ENCODE measurements around the gene TMPRSS6.

The TMPRSS6 gene

GRCh38 chr22:37048133-37048532 is 61.4 kb downstream of the TMPRSS6 start:
- no peak for DNase-seq

- DNase-seq, result no peak
Observed at GRCh38 chr22:37047006-37047405, 62.5 kb downstream of the TMPRSS6 start.

GRCh38 chr22:37046589-37046988 is 62.9 kb downstream of the TMPRSS6 start:
- no peak for DNase-seq

- peak; percentile 29 for DNase-seq
Observed at GRCh38 chr22:37045958-37046357, 63.6 kb downstream of the TMPRSS6 start.

GRCh38 chr22:37044634-37045625 is 64.6 kb downstream of the TMPRSS6 start:
- DNase-seq, result peak; percentile 77

- DNase-seq, result peak; percentile 68
Observed at GRCh38 chr22:37043828-37044538, 65.5 kb downstream of the TMPRSS6 start.

GRCh38 chr22:37043209-37043827 is 66.2 kb downstream of the TMPRSS6 start:
- DNase-seq, result no peak

GRCh38 chr22:37039466-37039865 is 70.0 kb downstream of the TMPRSS6 start:
- DNase-seq, result no peak

- no peak for DNase-seq
Observed at GRCh38 chr22:37037669-37038068, 71.8 kb downstream of the TMPRSS6 start.

- no peak for DNase-seq
Observed at GRCh38 chr22:37036655-37037377, 72.7 kb downstream of the TMPRSS6 start.

- DNase-seq, result no peak
Observed at GRCh38 chr22:37033605-37034430, 75.7 kb downstream of the TMPRSS6 start.

- no peak for DNase-seq
Observed at GRCh38 chr22:37032535-37033460, 76.7 kb downstream of the TMPRSS6 start.

- no peak for DNase-seq
Observed at GRCh38 chr22:37032134-37032534, 77.4 kb downstream of the TMPRSS6 start.

- no peak for DNase-seq
Observed at GRCh38 chr22:37030560-37031281, 78.8 kb downstream of the TMPRSS6 start.

GRCh38 chr22:37028692-37029674 is 80.5 kb downstream of the TMPRSS6 start:
- no peak for DNase-seq

GRCh38 chr22:37027556-37027955 is 82.0 kb downstream of the TMPRSS6 start:
- no peak for DNase-seq

GRCh38 chr22:37026325-37026724 is 83.2 kb downstream of the TMPRSS6 start:
- DNase-seq, result no peak

- DNase-seq, result no peak
Observed at GRCh38 chr22:37025500-37026070, 83.9 kb downstream of the TMPRSS6 start.

Measured in suppressor macrophage treated with lipopolysaccharide for 4 hours (primary cell).